HEK293 (cell line): ENCODE data around the gene CYTH3.

Experiments
- ZNF138 ChIP-seq: fragments of 450-650 bp; formaldehyde crosslinking; IDR thresholded peaks from 2 replicates; pipeline ENCODE4 v1.5.1; 2016; ENCODE audit warnings: missing biosample characterization, missing genetic modification characterization, borderline replicate concordance
- ZNF571 ChIP-seq: fragments of 450-650 bp; formaldehyde crosslinking; IDR thresholded peaks from 2 replicates; pipeline ENCODE4 v1.5.0; 2017; ENCODE audit warnings: missing biosample characterization, missing genetic modification characterization
- ZNF830 ChIP-seq: fragments of 450-650 bp; IDR thresholded peaks from 2 replicates; pipeline ENCODE4 v1.5.0; 2018; ENCODE audit warnings: missing biosample characterization, missing genetic modification characterization, low read depth, mild to moderate bottlenecking, moderate library complexity
- TF ChIP-seq, protein P1 (sequence below): fragments of 450-650 bp; formaldehyde crosslinking; IDR thresholded peaks from 2 replicates; pipeline ENCODE4 v1.5.1; 2016; ENCODE audit warnings: missing biosample characterization, missing genetic modification characterization, low read depth

DNA sequence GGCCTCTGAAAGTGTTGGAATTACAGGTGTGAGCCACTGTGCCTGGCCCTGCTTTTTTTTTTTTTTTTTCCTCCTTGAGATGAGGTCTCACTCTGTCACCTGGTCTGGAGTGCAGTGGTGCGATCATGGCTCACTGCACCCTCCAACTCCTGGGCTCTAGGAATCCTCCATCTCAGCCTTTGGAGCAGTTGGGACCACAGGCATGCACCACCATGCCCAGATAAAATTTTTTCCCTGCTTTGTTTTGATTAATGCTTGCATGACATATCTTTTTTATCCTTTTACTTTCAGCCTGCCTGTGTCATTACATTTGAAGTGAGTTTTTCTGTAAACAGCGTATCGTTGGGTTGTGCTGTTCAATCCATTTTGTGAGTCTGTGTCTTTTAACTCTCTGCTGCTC, 144.2 kb downstream of the CYTH3 start:
- TF ChIP-seq ZNF138 (tag by site-specific recombination): no peak
- TF ChIP-seq, protein P1, sequence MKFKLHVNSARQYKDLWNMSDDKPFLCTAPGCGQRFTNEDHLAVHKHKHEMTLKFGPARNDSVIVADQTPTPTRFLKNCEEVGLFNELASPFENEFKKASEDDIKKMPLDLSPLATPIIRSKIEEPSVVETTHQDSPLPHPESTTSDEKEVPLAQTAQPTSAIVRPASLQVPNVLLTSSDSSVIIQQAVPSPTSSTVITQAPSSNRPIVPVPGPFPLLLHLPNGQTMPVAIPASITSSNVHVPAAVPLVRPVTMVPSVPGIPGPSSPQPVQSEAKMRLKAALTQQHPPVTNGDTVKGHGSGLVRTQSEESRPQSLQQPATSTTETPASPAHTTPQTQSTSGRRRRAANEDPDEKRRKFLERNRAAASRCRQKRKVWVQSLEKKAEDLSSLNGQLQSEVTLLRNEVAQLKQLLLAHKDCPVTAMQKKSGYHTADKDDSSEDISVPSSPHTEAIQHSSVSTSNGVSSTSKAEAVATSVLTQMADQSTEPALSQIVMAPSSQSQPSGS (tag by site-specific recombination): no peak
- no peak for TF ChIP-seq ZNF830 (tag by site-specific recombination)
- no peak for TF ChIP-seq ZNF571 (tag by site-specific recombination)
